Activated CD8-positive, alpha-beta T cell treated with anti-CD3 and anti-CD28 coated beads for 36 hours (primary cell): ENCODE measurements around the gene GNB5. TPM values are rescaled to one million over a fixed set of nuclear protein-coding genes. Genes with fewer than 3 reads are reported as not detected.
A peak's percentile ranks its signal among the peaks of the same experiment; 100 is the strongest.

ENCODE experiments used
- ATAC-seq: fragments of 200-7000 bp; cut with Tn5 transposase; one replicate; pipeline ENCODE4 v1.10.0; 2021; ENCODE audit warnings: mild to moderate bottlenecking, moderate library complexity
- CTCF ChIA-PET: fragments of 350-600 bp; sonication (Branson Sonifier 250); formaldehyde crosslinking; loops from one replicate; lab custom pipeline; 2021; ENCODE audit warnings: antibody characterized with exemption; lab: Charles Lee
- POLR2A ChIA-PET: fragments of 350-600 bp; sonication (Branson Sonifier 250); formaldehyde crosslinking; loops from one replicate; lab custom pipeline; 2021; ENCODE audit warnings: antibody characterized with exemption; lab: Charles Lee
- DNase-seq: peaks from one replicate; pipeline ENCODE4 v3.0.0-alpha.2; 2020
- H3K27ac Mint-ChIP-seq: one replicate; pipeline ENCODE4 v1.8.0; 2021; ENCODE audit warnings: mild to moderate bottlenecking, mixed read lengths
- H3K27me3 Mint-ChIP-seq: one replicate; pipeline ENCODE4 v1.8.0; 2021; ENCODE audit warnings: mixed read lengths
- H3K36me3 Mint-ChIP-seq: one replicate; pipeline ENCODE4 v1.8.0; 2021; ENCODE audit warnings: low read depth, mixed read lengths
- H3K4me1 Mint-ChIP-seq: one replicate; pipeline ENCODE4 v1.8.0; 2021; ENCODE audit warnings: low read depth, mixed read lengths
- H3K4me3 Mint-ChIP-seq: one replicate; pipeline ENCODE4 v1.8.0; 2021; ENCODE audit warnings: mild to moderate bottlenecking, moderate library complexity, mixed read lengths
- H3K9me3 Mint-ChIP-seq: one replicate; pipeline ENCODE4 v1.8.0; 2021; ENCODE audit warnings: mixed read lengths
- CTCF ChIP-seq: fragments of 200-600 bp; IDR thresholded peaks from one replicate; pipeline ENCODE4 v1.8.0; 2022; ENCODE audit warnings: antibody characterized with exemption, mild to moderate bottlenecking
- intact Hi-C: fragments of 100-400 bp; cut with micrococcal nuclease; formaldehyde crosslinking; loops from one replicate; pipeline ENCODE4 v1.10.0; 2022
- total RNA-seq, 2 experiments: library from RNA; stranded (reverse); gene quantifications; one replicate each; pipeline ENCODE4 v1.2.3, GENCODE V29; 2021

The GNB5 gene
- total RNA-seq, 2 experiments from 2014 or later: 16.8 to 17.5 TPM

GRCh38 chr15:52114261-52115055 lies 76.7 kb downstream of the GNB5 start:
- Mint-ChIP-seq H3K27ac (no peak overlapping the region), H3K36me3 (no peaks in the 10 kb centered on the region), H3K4me3 (no peak overlapping the region), H3K9me3 (no peaks in the 10 kb centered on the region), H3K4me1 (peaks cover 7% of the 10 kb centered on the region), H3K27me3 (peaks cover 20% of the 10 kb centered on the region)
- no peak for ATAC-seq
- POLR2A ChIA-PET: interaction anchor here (0.8 to 0.9 kb wide), 2 partner anchors 18 to 232 kb away, joined by 3 read pairs; no protein-coding TSS in a partner anchor
- CTCF ChIA-PET: interaction anchor here (1.0 to 1.7 kb wide), 8 partner anchors 25 to 338 kb away, joined by 3 to 7 read pairs (median 3); no protein-coding TSS in a partner anchor
- intact Hi-C loops: no loop called here
- no peak for DNase-seq
- no peak for TF ChIP-seq CTCF

- Mint-ChIP-seq H3K27ac (no peak overlapping the region), H3K27me3 (peaks cover 24% of the 10 kb centered on the region), H3K9me3 (no peaks in the 10 kb centered on the region), H3K4me1 (peaks cover 7% of the 10 kb centered on the region), H3K36me3 (no peaks in the 10 kb centered on the region), H3K4me3 (no peak overlapping the region)
- intact Hi-C loops: no loop called here
- DNase-seq (no peak), ATAC-seq (no peak)
- TF ChIP-seq CTCF: no peak
- CTCF ChIA-PET: interaction anchor here (1.1 to 1.4 kb wide), 2 partner anchors 43 to 95 kb away, joined by 3 to 4 read pairs; no protein-coding TSS in a partner anchor
- POLR2A ChIA-PET: no interaction called here
These were observed 77.5 kb downstream of the GNB5 start for GRCh38 chr15:52113708-52114107.

- no peak overlapping the region for H3K27ac Mint-ChIP-seq
- ChIA-PET CTCF (interaction anchor here (1.4 kb wide), 1 partner anchor 95 kb away, joined by 4 read pairs; no protein-coding TSS in a partner anchor), POLR2A (no interaction called here)
- TF ChIP-seq CTCF: no peak
- DNase-seq: no peak
- H3K4me1 Mint-ChIP-seq: peaks cover 7% of the 10 kb centered on the region
- intact Hi-C loops: no loop called here
- no peaks in the 10 kb centered on the region for H3K36me3 Mint-ChIP-seq
- ATAC-seq: no peak
- H3K27me3 Mint-ChIP-seq: peaks cover 27% of the 10 kb centered on the region
- no peaks in the 10 kb centered on the region for H3K9me3 Mint-ChIP-seq
- no peak overlapping the region for H3K4me3 Mint-ChIP-seq
These were observed 78.0 kb downstream of the GNB5 start for GRCh38 chr15:52113235-52113634.

GRCh38 chr15:52112203-52112750 lies 78.9 kb downstream of the GNB5 start:
- peak; percentile 54 for DNase-seq
- Mint-ChIP-seq H3K36me3 (no peaks in the 10 kb centered on the region), H3K4me1 (peaks cover 7% of the 10 kb centered on the region), H3K27me3 (peaks cover 29% of the 10 kb centered on the region), H3K27ac (no peak overlapping the region), H3K4me3 (peak overlapping the region; percentile 64), H3K9me3 (no peaks in the 10 kb centered on the region)
- POLR2A ChIA-PET: interaction anchor here (0.6 to 1.1 kb wide), 2 partner anchors 10 to 29 kb away, joined by 3 read pairs; no protein-coding TSS in a partner anchor
- intact Hi-C loops: no loop called here
- ATAC-seq: peak; percentile 87
- CTCF ChIA-PET: interaction anchor here (0.7 to 1.4 kb wide), 6 partner anchors 29 to 134 kb away, joined by 3 to 4 read pairs (median 3); no protein-coding TSS in a partner anchor
- TF ChIP-seq CTCF: peak; percentile 13
